HepG2 (cell line): ENCODE data around the gene COX14. TPM values are rescaled to one million over a fixed set of nuclear protein-coding genes. Genes with fewer than 3 reads are reported as not detected.

Experiments used
- ATAC-seq: fragments of 200-7000 bp; cut with Tn5 transposase; 3 replicates; pipeline ENCODE4 v1.9.1; 2020; ENCODE audit warnings: mild to moderate bottlenecking, moderate library complexity
- BruUV-seq: library from RNA; stranded (reverse); fragments of 400-500 nt; replicated peaks from 2 replicates; lab custom pipeline; 2021; lab: Mats Ljungman, UMichigan
- CTCF ChIA-PET: fragments of 300-600 bp; formaldehyde crosslinking; extraction: SDS; loops from one replicate; lab custom pipeline; 2021; ENCODE audit warnings: low total read pairs, inconsistent platforms, low intra/inter-chr PET ratio; lab: Yijun Ruan, JAX
- POLR2A ChIA-PET: fragments of 350-600 bp; sonication (Branson Sonifier 250); formaldehyde crosslinking; loops from one replicate; lab custom pipeline; 2020; ENCODE audit warnings: antibody characterized with exemption, inconsistent platforms; lab: Yijun Ruan, JAX
- DNase-seq: peaks from one replicate; pipeline ENCODE4 v3.0.0-alpha.2; 2015; ENCODE audit warnings: low spot score
- FAIRE-seq: peaks from 3 replicates; lab custom pipeline; 2011; peaks lifted over from hg19 to GRCh38; lab: Jason Lieb, UNC
- H2AFZ ChIP-seq: one replicate; pipeline ENCODE4 v1.6.1; 2011; ENCODE audit warnings: low read length, inconsistent platforms
- H3K27ac ChIP-seq: fragments of 300-600 bp; 3 replicates; pipeline ENCODE4 v1.8.0; 2011; ENCODE audit warnings: mixed run types, mild to moderate bottlenecking, mixed read lengths, low read length, inconsistent platforms; ENCODE audit not compliant: insufficient read depth; ENCODE audit errors: extremely low read length
- H3K27me3 ChIP-seq, 2 experiments: fragments of 200-600 bp in 1 of 2; 2 replicates in 1 of 2; 3 replicates in 1 of 2; pipeline versions ENCODE4 v1.6.0 to v1.8.0; 2011; ENCODE audit warnings: low read length in 2 of 2, mild to moderate bottlenecking in 2 of 2, moderate library complexity in 2 of 2, inconsistent platforms in 1 of 2; ENCODE audit not compliant: insufficient read depth in 2 of 2, control insufficient read depth in 1 of 2
- H3K36me3 ChIP-seq, 2 experiments: fragments of 200-600 bp in 1 of 2; replicated peaks in 1 of 2; 2 replicates in 1 of 2; 3 replicates in 1 of 2; pipeline versions ENCODE4 v1.5.1 to v1.8.0; 2011; ENCODE audit warnings: low read length in 2 of 2, inconsistent platforms in 1 of 2; ENCODE audit not compliant: insufficient read depth in 2 of 2, control insufficient read depth in 1 of 2
- H3K4me1 ChIP-seq: 2 replicates; pipeline ENCODE4 v1.5.1; 2012; ENCODE audit warnings: low read length, inconsistent platforms; ENCODE audit not compliant: insufficient read depth
- H3K4me2 ChIP-seq: 2 replicates; pipeline ENCODE4 v1.6.0; 2011; ENCODE audit warnings: low read depth, low read length, inconsistent platforms
- H3K4me3 ChIP-seq, 3 experiments: fragments of 200-600 bp in 1 of 3; sonication (generic), shearing (Covaris generic) in 1 of 3; replicated peaks in 1 of 3; 2 replicates each; pipeline ENCODE4 v1.5.1; 2011 to 2016; ENCODE audit warnings: low read length in 3 of 3, inconsistent platforms in 2 of 3, low read depth in 2 of 3, mild to moderate bottlenecking in 2 of 3, control low read depth in 1 of 3, mixed read lengths in 1 of 3; ENCODE audit not compliant: insufficient read depth in 1 of 3
- H3K79me2 ChIP-seq: one replicate; pipeline ENCODE4 v1.6.1; 2011; ENCODE audit warnings: low read length, inconsistent platforms; ENCODE audit not compliant: insufficient read depth
- H3K9ac ChIP-seq: 2 replicates; pipeline ENCODE4 v1.6.0; 2011; ENCODE audit warnings: mild to moderate bottlenecking, low read depth, low read length, inconsistent platforms; ENCODE audit not compliant: insufficient read depth
- H3K9me3 ChIP-seq: 2 replicates; pipeline ENCODE4 v1.5.1; 2012; ENCODE audit warnings: mild to moderate bottlenecking, low read length
- H4K20me1 ChIP-seq: 2 replicates; pipeline ENCODE4 v1.6.0; 2011; ENCODE audit warnings: inconsistent platforms, mild to moderate bottlenecking, low read length, moderate library complexity; ENCODE audit not compliant: insufficient read depth
- FOXK2 ChIP-seq: fragments of 450-650 bp; IDR thresholded peaks from 2 replicates; pipeline ENCODE4 v1.6.1; 2016
- HCFC1 ChIP-seq: fragments of 150-350 bp; IDR thresholded peaks from 2 replicates; pipeline ENCODE4 v1.6.1; 2014; ENCODE audit warnings: low read depth, low read length
- IKZF1 ChIP-seq: fragments of 450-650 bp; IDR thresholded peaks from 2 replicates; pipeline ENCODE4 v1.7.1; 2016
- IRF1 ChIP-seq: sonication (generic); formaldehyde crosslinking; IDR thresholded peaks from 2 replicates; pipeline ENCODE4 v1.4.0; 2020; ENCODE audit warnings: low read depth, mild to moderate bottlenecking, missing genetic modification reagents
- KLF6 ChIP-seq: IDR thresholded peaks from 2 replicates; pipeline ENCODE4 v1.8.0; 2016; ENCODE audit warnings: missing biosample characterization, missing genetic modification reagents
- MXD3 ChIP-seq: IDR thresholded peaks from 2 replicates; pipeline ENCODE4 v1.6.1; 2016; ENCODE audit warnings: mild to moderate bottlenecking, missing biosample characterization, missing genetic modification reagents
- NBN ChIP-seq: fragments of 450-650 bp; conservative IDR thresholded peaks from 2 replicates; pipeline ENCODE4 v1.6.1; 2017
- NFRKB ChIP-seq: fragments of 450-650 bp; IDR thresholded peaks from 2 replicates; pipeline ENCODE4 v1.6.1; 2017
- NPAS2 ChIP-seq: sonication (generic); formaldehyde crosslinking; IDR thresholded peaks from 2 replicates; pipeline ENCODE4 v1.8.0; 2022; ENCODE audit warnings: mild to moderate bottlenecking, missing genetic modification reagents, borderline replicate concordance
- PREB ChIP-seq: sonication (generic); formaldehyde crosslinking; IDR thresholded peaks from 2 replicates; pipeline ENCODE4 v1.4.0; 2020; ENCODE audit warnings: missing genetic modification reagents
- STAG1 ChIP-seq: sonication (generic); formaldehyde crosslinking; IDR thresholded peaks from 2 replicates; pipeline ENCODE4 v1.4.0; 2020; ENCODE audit warnings: missing genetic modification reagents
- TRIM24 ChIP-seq: sonication (generic); formaldehyde crosslinking; IDR thresholded peaks from 2 replicates; pipeline ENCODE4 v1.8.0; 2022; ENCODE audit warnings: mild to moderate bottlenecking, missing genetic modification reagents
- ZMYM3 ChIP-seq: sonication (generic); formaldehyde crosslinking; IDR thresholded peaks from 2 replicates; pipeline ENCODE4 v1.5.1; 2020; ENCODE audit warnings: mild to moderate bottlenecking, missing genetic modification reagents
- ZNF138 ChIP-seq: sonication (generic); formaldehyde crosslinking; IDR thresholded peaks from 2 replicates; pipeline ENCODE4 v1.5.0; 2020; ENCODE audit warnings: mild to moderate bottlenecking, low read depth, missing genetic modification reagents
- ZNF607 ChIP-seq: sonication (generic); formaldehyde crosslinking; IDR thresholded peaks from 2 replicates; pipeline ENCODE4 v1.5.1; 2020; ENCODE audit warnings: missing genetic modification reagents, mild to moderate bottlenecking, borderline replicate concordance
- ZNF768 ChIP-seq: sonication (generic); formaldehyde crosslinking; IDR thresholded peaks from 2 replicates; pipeline ENCODE4 v1.4.0; 2020; ENCODE audit warnings: missing genetic modification reagents
- ZNF776 ChIP-seq: sonication (generic); formaldehyde crosslinking; IDR thresholded peaks from 2 replicates; pipeline ENCODE4 v1.4.0; 2020; ENCODE audit warnings: mild to moderate bottlenecking, missing genetic modification reagents
- ZNF816 ChIP-seq: sonication (generic); formaldehyde crosslinking; IDR thresholded peaks from 2 replicates; pipeline ENCODE4 v1.8.0; 2022; ENCODE audit warnings: missing genetic modification reagents, mild to moderate bottlenecking, borderline replicate concordance
- ZSCAN29 ChIP-seq: sonication (generic); formaldehyde crosslinking; conservative IDR thresholded peaks from 2 replicates; pipeline ENCODE4 v1.4.0; 2020; ENCODE audit warnings: mild to moderate bottlenecking, missing genetic modification reagents
- WGBS: methylation state at CpG from one replicate; pipeline ENCODE4 v1.1.6; 2017; ENCODE audit warnings: low lambda C conversion rate; 5-methylcytosine and 5-hydroxymethylcytosine counted together
- in situ Hi-C: cut with HindIII; loops from 2 replicates; pipeline ENCODE4 v1.10.0; 2017; ENCODE audit warnings: low pct_unique_long_range_greater_than_20kb; ENCODE audit not compliant: extremely low pct_ligation_motif_present
- intact Hi-C: fragments of 100-400 bp; cut with micrococcal nuclease; formaldehyde crosslinking; loops from one replicate; pipeline ENCODE4 v1.10.0; 2022; ENCODE audit not compliant: unreplicated experiment
- polyA plus RNA-seq, 8 experiments: library from polyadenylated mRNA; depleted of rRNA in 3 of 8; stranded (reverse) in 7 of 8; unstranded in 1 of 8; fragments of >200 nt; fragmentation: Illumina TruSeq in 4 of 8; extraction: Trizol in 4 of 8; gene quantifications; 2 replicates each; pipeline versions ENCODE4 v1.2.1 to v1.2.3, GENCODE V29; 2011 to 2016; ENCODE audit warnings: low read depth in 4 of 8, missing spikeins in 1 of 8, mixed read lengths in 1 of 8; ENCODE audit not compliant: insufficient read depth in 1 of 8
- total RNA-seq, 5 experiments: library from RNA; depleted of rRNA; stranded (reverse); fragments of >200 nt; fragmentation: Illumina TruSeq; extraction: Trizol; gene quantifications; 2 replicates each; pipeline ENCODE4 v1.2.3, GENCODE V29; 2016; ENCODE audit warnings: low read depth in 1 of 5

The COX14 gene
- total and polyA plus RNA-seq, 2 of the 13 experiments (the other 11 are each of a cell fraction or from before 2014, with no cell fraction given): 53.0 to 71.6 TPM

- in situ Hi-C loops (no loop called here), intact Hi-C loops (no loop called here)
- Histone ChIP-seq H3K27me3 (no peaks in the 10 kb centered on the region), H3K9me3 (no peaks in the 10 kb centered on the region), H2AFZ (no peak overlapping the region), H4K20me1 (peaks cover 4% of the 10 kb centered on the region; the same call in 1 of the 2 replicates), H3K4me3 (no peak overlapping the region)
- CTCF ChIA-PET: no interaction called here
- TF ChIP-seq KLF6 (CRISPR knock-in tag): no peak
- no peak for TF ChIP-seq ZMYM3 (CRISPR knock-in tag)
- no peak for TF ChIP-seq IRF1
- TF ChIP-seq FOXK2: no peak
- TF ChIP-seq ZSCAN29 (CRISPR knock-in tag): no peak
- no peak for TF ChIP-seq MXD3 (CRISPR knock-in tag)
- no peak for TF ChIP-seq IKZF1
- no peak for TF ChIP-seq ZNF138 (CRISPR knock-in tag)
- no peak for TF ChIP-seq STAG1 (CRISPR knock-in tag)
- TF ChIP-seq NBN: no peak
- no peak for TF ChIP-seq HCFC1
- TF ChIP-seq TRIM24: no peak
- no peak for TF ChIP-seq PREB (CRISPR knock-in tag)
- no peak for TF ChIP-seq ZNF768 (CRISPR knock-in tag)
- TF ChIP-seq ZNF776 (CRISPR knock-in tag): no peak
- no peak for TF ChIP-seq NFRKB
- TF ChIP-seq NPAS2 (CRISPR knock-in tag): no peak
- no peak for TF ChIP-seq ZNF607 (CRISPR knock-in tag)
- no peak for TF ChIP-seq ZNF816 (CRISPR knock-in tag)
- TF ChIP-seq, all 625 proteins: peak for 0
- Histone ChIP-seq H3K36me3 (peaks cover 21 to 60% of the 10 kb centered on the region in 2 experiments), H3K4me1 (peaks cover 38% of the 10 kb centered on the region), H3K27ac (no peak overlapping the region), H3K4me2 (no peak overlapping the region), H3K9ac (no peak overlapping the region), H3K79me2 (peaks cover 15% of the 10 kb centered on the region)
- 95% methylated on average over 7 of the region's 7 CpGs for WGBS
- BruUV-seq: no TSS peak
- DNase-seq: no peak
- POLR2A ChIA-PET: interaction anchor here (1.4 kb wide), 1 partner anchor 14 kb away, joined by 4 read pairs; the partner anchor contains the start of gene GPD1
- no peak for ATAC-seq
- FAIRE-seq: no peak
Measured at GRCh38 chr12:50089730-50090129, 22.3 kb upstream of the COX14 start.
